Activated CD4-positive, alpha-beta T cell treated with anti-CD3 and anti-CD28 coated beads, Interleukin-2, amount 10 ng/mL, durations not matched to agents 7 days and 5 days (primary cell): ENCODE results near the gene EHD4. TPM values are rescaled to one million over a fixed set of nuclear protein-coding genes. Genes with fewer than 3 reads are reported as not detected.
A peak's percentile ranks its signal among the peaks of the same experiment; 100 is the strongest.

Experiments
- CTCF ChIA-PET: fragments of 350-600 bp; sonication (Branson Sonifier 250); formaldehyde crosslinking; loops from one replicate; lab custom pipeline; 2021; ENCODE audit warnings: antibody characterized with exemption; lab: Charles Lee
- POLR2A ChIA-PET: fragments of 350-600 bp; sonication (Branson Sonifier 250); formaldehyde crosslinking; loops from one replicate; lab custom pipeline; 2021; ENCODE audit warnings: antibody characterized with exemption; lab: Charles Lee
- DNase-seq: peaks from one replicate; pipeline ENCODE4 v3.0.0-alpha.2; 2020
- H3K27ac Mint-ChIP-seq: one replicate; pipeline ENCODE4 v1.8.0; 2021; ENCODE audit warnings: mild to moderate bottlenecking, moderate library complexity, mixed read lengths
- H3K27me3 Mint-ChIP-seq: one replicate; pipeline ENCODE4 v1.8.0; 2021; ENCODE audit warnings: mixed read lengths
- H3K36me3 Mint-ChIP-seq: one replicate; pipeline ENCODE4 v1.8.0; 2021; ENCODE audit warnings: low read depth, mixed read lengths
- H3K4me1 Mint-ChIP-seq: one replicate; pipeline ENCODE4 v1.8.0; 2021; ENCODE audit warnings: mixed read lengths
- H3K4me3 Mint-ChIP-seq: one replicate; pipeline ENCODE4 v1.8.0; 2021; ENCODE audit warnings: mild to moderate bottlenecking, moderate library complexity, mixed read lengths
- H3K9me3 Mint-ChIP-seq: one replicate; pipeline ENCODE4 v1.8.0; 2021; ENCODE audit warnings: mixed read lengths
- total RNA-seq, 2 experiments: library from RNA; stranded (reverse); gene quantifications; one replicate each; pipeline ENCODE4 v1.2.3, GENCODE V29; 2021

Gene EHD4
- total RNA-seq, 2 experiments from 2014 or later, result 14.5 TPM

DNA sequence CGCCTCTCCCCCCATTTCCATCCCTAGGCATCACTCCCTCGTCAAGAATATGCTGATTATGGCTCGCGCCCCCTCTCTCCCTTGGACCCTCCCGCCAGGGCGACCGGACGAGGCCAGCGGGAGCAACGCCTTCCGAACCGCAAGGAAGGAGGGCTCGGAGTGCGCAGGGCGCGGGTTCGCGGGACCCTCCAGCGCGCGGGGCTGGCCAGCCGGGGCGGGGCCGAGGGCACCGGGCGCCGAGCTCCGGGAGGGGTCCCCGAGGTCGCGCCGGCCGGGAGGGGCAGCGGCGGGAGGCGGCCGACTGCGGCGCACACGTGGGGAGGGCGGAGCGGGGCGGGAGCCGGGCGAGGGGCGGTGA lies 483 bp downstream of the EHD4 start:
- peak; percentile 35 for DNase-seq
- no peaks in the 10 kb centered on the region for H3K9me3 Mint-ChIP-seq
- peak overlapping the region; percentile 96 for H3K27ac Mint-ChIP-seq
- peaks cover 14% of the 10 kb centered on the region for H3K27me3 Mint-ChIP-seq
- peaks cover 4% of the 10 kb centered on the region for H3K36me3 Mint-ChIP-seq
- H3K4me1 Mint-ChIP-seq, result peaks cover 57% of the 10 kb centered on the region
- ChIA-PET CTCF (interaction anchor here (0.5 to 3.0 kb wide), 9 partner anchors 10 to 199 kb away, joined by 3 to 17 read pairs (median 5); partner anchors contain the start of gene MAPKBP1), POLR2A (interaction anchor here (1.4 to 2.2 kb wide), 2 partner anchors 31 to 35 kb away, joined by 5 to 11 read pairs; no protein-coding TSS in a partner anchor)
- peak overlapping the region; percentile 90 for H3K4me3 Mint-ChIP-seq

DNA sequence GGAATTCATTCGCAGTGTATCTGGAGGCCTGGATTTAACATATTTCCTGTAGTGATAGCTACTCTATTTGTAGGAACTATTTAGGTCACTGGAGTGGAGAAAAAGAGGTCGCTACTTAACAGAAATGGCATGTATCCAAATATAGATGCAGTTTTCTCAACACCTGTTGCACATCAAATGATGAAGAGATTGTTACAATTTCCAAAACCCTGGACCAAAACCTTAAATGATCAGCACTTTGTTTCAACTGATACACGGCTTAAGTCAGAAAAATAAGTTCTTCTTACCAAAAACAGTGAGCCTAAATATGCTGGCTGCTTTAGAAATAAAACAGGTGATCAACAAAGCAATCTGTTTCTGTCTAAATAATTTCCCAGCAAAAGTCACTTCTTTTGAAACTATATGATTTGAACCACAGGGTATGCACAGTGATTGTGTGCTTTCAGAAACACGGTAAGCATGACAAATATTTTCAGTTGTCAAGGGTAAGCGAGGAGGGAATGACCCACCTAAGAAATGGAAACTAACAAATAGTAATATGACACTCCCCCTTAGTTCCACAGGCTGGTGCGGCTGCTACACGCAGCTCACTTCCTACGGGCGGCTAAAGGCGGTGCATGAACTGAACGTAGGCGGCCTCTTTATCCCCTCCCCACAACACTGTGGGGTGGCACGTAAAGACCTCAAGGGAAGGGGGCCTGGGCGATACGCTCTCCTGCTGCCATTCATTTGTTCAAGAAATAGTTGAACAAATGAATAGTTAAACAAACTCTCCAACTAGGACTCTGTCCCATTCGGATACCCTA lies 1.1 kb downstream of the EHD4 start:
- H3K27ac Mint-ChIP-seq, result peak overlapping the region; percentile 91
- H3K27me3 Mint-ChIP-seq, result peaks cover 14% of the 10 kb centered on the region
- ChIA-PET CTCF (interaction anchor here (1.4 to 2.0 kb wide), 3 partner anchors 9 to 198 kb away, joined by 3 to 6 read pairs (median 5); no protein-coding TSS in a partner anchor), POLR2A (interaction anchor here (0.6 to 2.2 kb wide), 3 partner anchors 31 to 271 kb away, joined by 3 to 11 read pairs (median 6); no protein-coding TSS in a partner anchor)
- H3K4me1 Mint-ChIP-seq, result peaks cover 63% of the 10 kb centered on the region
- no peaks in the 10 kb centered on the region for H3K9me3 Mint-ChIP-seq
- H3K36me3 Mint-ChIP-seq, result peaks cover 4% of the 10 kb centered on the region
- DNase-seq, result peak; percentile 74
- peak overlapping the region; percentile 82 for H3K4me3 Mint-ChIP-seq

DNA sequence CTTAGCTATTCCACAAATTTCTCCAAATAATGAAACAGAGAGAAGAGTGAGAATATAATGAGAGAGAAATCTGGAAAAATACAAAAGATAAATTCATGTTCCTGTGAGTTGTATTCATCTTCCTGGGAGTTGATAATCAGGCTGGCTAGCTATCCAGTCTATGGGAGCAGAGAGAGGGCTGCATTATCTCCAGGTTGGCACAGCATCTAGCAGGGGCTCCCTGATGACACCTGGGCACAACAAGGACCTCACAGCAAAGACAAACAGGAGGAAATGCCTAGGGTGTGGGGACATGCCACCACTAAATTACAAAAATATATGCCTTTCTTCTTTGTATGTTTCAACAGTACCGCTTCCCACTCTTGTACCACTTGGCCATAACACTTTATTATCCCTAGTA lies 1.9 kb downstream of the EHD4 start:
- CTCF ChIA-PET, result interaction anchor here (0.8 to 2.0 kb wide), 6 partner anchors 9 to 198 kb away, joined by 3 to 6 read pairs (median 3); no protein-coding TSS in a partner anchor
- H3K4me1 Mint-ChIP-seq, result peaks cover 67% of the 10 kb centered on the region
- H3K36me3 Mint-ChIP-seq, result peaks cover 8% of the 10 kb centered on the region
- peak overlapping the region; percentile 91 for H3K27ac Mint-ChIP-seq
- H3K4me3 Mint-ChIP-seq, result peak overlapping the region; percentile 82
- DNase-seq, result no peak
- POLR2A ChIA-PET, result interaction anchor here (0.5 to 1.6 kb wide), 4 partner anchors 30 to 272 kb away, joined by 3 to 6 read pairs (median 4); no protein-coding TSS in a partner anchor
- H3K27me3 Mint-ChIP-seq, result peaks cover 8% of the 10 kb centered on the region
- no peaks in the 10 kb centered on the region for H3K9me3 Mint-ChIP-seq

DNA sequence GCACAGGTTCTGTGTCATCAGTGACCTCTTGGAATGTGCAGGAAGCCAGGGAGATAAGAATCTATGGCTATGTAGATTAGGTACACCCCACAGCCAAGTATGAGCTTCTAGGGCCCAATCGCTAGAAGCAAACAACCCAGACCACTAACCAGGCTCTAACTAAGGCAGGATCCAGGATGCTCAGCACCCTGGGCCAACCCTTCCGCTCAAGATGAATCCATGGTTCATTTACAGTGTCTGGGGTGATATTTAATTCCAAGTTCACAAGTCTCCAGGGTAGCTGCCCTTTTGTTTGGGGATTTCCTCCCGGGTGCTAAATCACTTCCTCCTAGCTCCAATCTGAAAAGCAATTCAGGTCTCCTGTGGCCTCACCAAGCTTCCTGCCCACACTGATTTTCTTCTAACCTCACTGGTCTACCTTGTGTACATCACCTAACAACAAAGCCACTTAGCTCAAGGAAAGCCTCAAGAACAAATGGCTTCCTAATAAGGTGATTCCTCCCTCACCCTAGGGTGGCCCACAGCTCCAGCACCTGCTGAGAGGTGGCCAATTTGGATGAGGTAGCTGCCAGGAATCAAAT lies 2.4 kb downstream of the EHD4 start:
- POLR2A ChIA-PET, result interaction anchor here (0.5 to 1.6 kb wide), 3 partner anchors 30 to 49 kb away, joined by 3 to 6 read pairs (median 5); no protein-coding TSS in a partner anchor
- CTCF ChIA-PET, result interaction anchor here (0.8 to 2.0 kb wide), 6 partner anchors 10 to 197 kb away, joined by 3 to 6 read pairs (median 3); no protein-coding TSS in a partner anchor
- Mint-ChIP-seq H3K27ac (peak overlapping the region; percentile 91), H3K4me1 (peaks cover 69% of the 10 kb centered on the region), H3K36me3 (peaks cover 8% of the 10 kb centered on the region), H3K9me3 (no peaks in the 10 kb centered on the region), H3K4me3 (peak overlapping the region; percentile 82), H3K27me3 (peaks cover 8% of the 10 kb centered on the region)
- DNase-seq, result peak; percentile 70

DNA sequence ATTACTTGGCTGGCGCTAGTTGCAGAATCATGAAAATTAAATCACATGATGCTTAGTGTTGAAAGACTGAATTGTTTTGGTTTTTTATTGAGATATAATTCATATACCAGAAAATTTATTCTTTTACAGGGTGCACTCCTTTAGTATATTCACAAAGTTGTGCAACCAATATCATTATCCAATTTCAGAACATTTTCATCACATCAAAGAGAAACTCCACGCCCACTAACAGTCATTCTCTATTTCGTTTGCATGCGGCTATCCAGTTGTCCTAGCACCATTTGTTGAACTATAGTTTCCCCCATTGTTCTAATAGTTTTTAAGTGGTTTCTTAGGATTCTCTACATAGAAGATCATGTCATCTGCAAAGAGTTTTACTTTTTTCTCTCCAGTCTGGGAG lies 3.7 kb downstream of the EHD4 start:
- Mint-ChIP-seq H3K36me3 (peaks cover 8% of the 10 kb centered on the region), H3K9me3 (no peaks in the 10 kb centered on the region), H3K27ac (no peak overlapping the region), H3K4me3 (no peak overlapping the region), H3K4me1 (peaks cover 64% of the 10 kb centered on the region), H3K27me3 (no peaks in the 10 kb centered on the region)
- ChIA-PET CTCF (interaction anchor here (0.6 to 1.9 kb wide), 4 partner anchors 14 to 1707 kb away, joined by 3 to 4 read pairs (median 3); no protein-coding TSS in a partner anchor), POLR2A (no interaction called here)
- DNase-seq, result no peak

DNA sequence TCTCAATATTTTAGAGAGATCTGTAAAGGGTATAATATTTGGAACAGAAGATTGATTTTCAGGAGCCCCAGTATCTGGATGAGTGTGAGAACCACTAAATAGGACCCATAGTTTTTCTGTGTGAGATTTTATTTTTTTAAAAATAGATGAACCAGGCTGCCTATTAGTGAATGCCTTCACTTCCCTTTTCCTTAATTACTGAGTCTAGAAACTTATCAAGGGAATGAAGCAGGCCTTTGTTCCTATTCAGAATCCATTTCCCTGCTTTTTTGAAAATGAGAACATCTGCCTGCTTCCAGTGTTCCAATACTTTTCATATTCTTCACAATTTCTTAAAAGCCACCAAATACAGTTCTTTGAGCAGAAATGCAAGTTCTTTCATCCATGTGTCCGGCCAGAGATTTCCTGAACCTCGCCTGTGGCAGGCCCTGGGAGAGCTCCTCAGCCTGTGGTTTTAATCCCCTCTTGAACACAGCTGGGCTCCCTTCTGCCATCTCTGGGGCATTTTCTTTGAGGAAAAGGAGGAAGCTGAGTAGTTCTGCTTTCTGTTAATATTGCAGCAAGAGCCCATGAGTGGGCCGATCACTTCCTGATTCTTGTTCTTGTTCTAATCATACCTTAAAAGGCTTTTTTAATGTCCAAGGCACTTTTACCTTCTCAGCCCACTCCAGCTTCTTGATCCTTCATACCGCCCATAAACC lies 4.7 kb downstream of the EHD4 start:
- peaks cover 8% of the 10 kb centered on the region for H3K36me3 Mint-ChIP-seq
- no peaks in the 10 kb centered on the region for H3K27me3 Mint-ChIP-seq
- CTCF ChIA-PET, result interaction anchor here (0.8 to 1.8 kb wide), 4 partner anchors 10 to 30 kb away, joined by 3 to 6 read pairs (median 4); no protein-coding TSS in a partner anchor
- H3K27ac Mint-ChIP-seq, result peak overlapping the region; percentile 63
- DNase-seq, result no peak
- H3K9me3 Mint-ChIP-seq, result no peaks in the 10 kb centered on the region
- no peak overlapping the region for H3K4me3 Mint-ChIP-seq
- POLR2A ChIA-PET, result no interaction called here
- H3K4me1 Mint-ChIP-seq, result peaks cover 54% of the 10 kb centered on the region

DNA sequence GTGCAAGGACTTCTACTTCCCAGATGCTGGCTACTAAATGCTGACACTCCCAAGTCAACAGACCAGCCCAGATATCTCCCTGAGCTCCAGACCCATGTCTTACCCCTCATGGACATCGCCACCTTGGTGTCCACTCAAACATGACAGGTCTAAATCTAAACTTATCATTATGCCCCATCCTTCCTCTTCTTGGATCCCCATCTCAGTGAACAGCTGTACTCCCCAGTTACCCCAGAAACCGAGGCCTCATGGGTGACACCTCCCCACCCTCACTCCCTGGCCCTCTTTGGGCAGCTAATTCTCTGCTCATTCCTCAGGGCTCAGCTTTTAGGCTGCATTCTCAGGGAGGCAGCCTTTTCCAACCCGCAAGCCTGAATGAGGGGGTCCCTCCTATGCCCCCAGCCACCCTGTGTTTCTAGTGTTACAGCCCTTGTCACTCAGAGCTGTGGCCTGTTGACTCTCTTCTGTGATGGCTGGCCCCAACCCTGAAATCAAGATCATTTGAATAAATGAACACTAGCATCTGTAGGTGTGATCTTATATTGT lies 5.4 kb downstream of the EHD4 start:
- CTCF ChIA-PET, result interaction anchor here (0.5 to 1.9 kb wide), 5 partner anchors 9 to 287 kb away, joined by 3 to 6 read pairs (median 4); partner anchors contain the start of gene MAPKBP1
- Mint-ChIP-seq H3K4me1 (peaks cover 52% of the 10 kb centered on the region), H3K27me3 (no peaks in the 10 kb centered on the region), H3K4me3 (no peak overlapping the region), H3K9me3 (no peaks in the 10 kb centered on the region), H3K27ac (peak overlapping the region; percentile 15), H3K36me3 (peaks cover 12% of the 10 kb centered on the region)
- no peak for DNase-seq
- POLR2A ChIA-PET, result no interaction called here

DNA sequence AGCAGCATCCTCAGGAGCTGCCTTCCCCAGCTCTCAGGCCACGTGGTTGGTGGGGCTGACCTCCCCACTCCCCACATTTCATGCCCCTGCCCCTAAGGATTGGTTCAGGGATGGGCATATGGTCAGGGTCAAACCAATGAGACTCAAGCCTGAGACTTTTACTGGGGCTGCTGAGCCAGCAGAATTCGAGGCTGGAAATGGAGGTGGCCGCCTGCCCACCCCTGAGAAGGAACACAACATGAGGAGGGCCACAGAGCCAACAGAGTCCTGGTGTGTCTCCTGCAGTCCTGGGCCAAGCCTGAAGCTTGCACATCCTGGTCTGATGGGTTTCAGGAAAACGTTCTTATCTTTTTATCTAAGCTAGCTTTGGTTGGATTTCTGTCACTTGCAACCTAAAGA lies 5.9 kb downstream of the EHD4 start:
- Mint-ChIP-seq H3K4me1 (peaks cover 55% of the 10 kb centered on the region), H3K9me3 (no peaks in the 10 kb centered on the region), H3K27ac (no peak overlapping the region), H3K36me3 (peaks cover 15% of the 10 kb centered on the region), H3K27me3 (no peaks in the 10 kb centered on the region), H3K4me3 (no peak overlapping the region)
- POLR2A ChIA-PET, result no interaction called here
- CTCF ChIA-PET, result interaction anchor here (0.9 to 1.9 kb wide), 5 partner anchors 8 to 192 kb away, joined by 3 to 6 read pairs (median 4); partner anchors contain the start of gene MAPKBP1
- DNase-seq, result no peak

DNA sequence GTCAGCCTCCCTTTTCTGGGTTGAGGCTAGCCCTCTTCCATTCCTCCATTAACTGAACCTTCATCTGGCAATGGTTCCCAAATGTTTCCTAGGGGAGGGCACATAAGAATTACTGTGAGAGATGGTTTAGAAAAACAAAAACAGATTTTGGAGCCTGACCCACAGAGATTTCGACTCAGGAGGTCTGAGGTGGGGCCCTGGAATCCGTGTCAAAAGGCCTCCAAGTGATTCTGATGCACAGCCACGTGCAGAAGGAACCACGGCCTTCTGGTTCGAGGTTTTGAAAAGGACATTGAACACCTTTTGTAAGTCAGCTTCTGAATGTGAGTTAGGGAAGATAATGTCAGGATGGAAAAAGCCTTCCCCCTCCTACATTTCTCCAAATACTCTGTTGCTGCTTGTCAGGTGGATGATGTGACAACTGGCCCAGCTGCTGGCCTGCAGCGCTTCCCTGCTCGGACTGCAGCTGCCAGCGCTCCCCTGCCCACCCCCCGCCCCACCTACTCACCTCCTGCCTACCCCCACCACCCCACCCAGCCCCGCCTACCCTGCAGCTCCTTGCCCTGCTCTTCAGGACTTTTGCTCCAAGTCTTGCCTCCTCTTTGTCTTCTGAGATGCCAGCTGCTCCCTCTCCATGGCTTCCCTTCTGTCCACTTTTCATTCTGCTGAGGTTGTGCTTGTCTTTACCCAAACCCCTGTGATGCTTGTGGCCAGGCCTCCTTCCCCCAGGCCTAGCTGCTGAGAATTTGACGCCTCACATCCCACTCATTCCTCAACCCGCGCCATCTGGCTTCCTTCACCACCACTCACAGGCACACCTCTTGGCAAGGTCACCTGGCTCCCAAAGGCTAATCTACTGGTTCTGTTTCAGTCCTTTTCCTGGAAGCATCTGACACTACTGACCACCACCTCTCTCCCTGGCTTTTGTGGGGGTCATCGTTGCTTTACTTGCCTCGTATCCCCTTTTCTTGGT lies 6.6 kb downstream of the EHD4 start:
- H3K4me1 Mint-ChIP-seq, result peaks cover 54% of the 10 kb centered on the region
- H3K4me3 Mint-ChIP-seq, result no peak overlapping the region
- H3K27ac Mint-ChIP-seq, result no peak overlapping the region
- POLR2A ChIA-PET, result no interaction called here
- DNase-seq, result no peak
- H3K27me3 Mint-ChIP-seq, result no peaks in the 10 kb centered on the region
- CTCF ChIA-PET, result interaction anchor here (1.0 to 1.9 kb wide), 4 partner anchors 8 to 192 kb away, joined by 3 to 6 read pairs (median 4); partner anchors contain the start of gene MAPKBP1
- peaks cover 15% of the 10 kb centered on the region for H3K36me3 Mint-ChIP-seq
- H3K9me3 Mint-ChIP-seq, result no peaks in the 10 kb centered on the region

DNA sequence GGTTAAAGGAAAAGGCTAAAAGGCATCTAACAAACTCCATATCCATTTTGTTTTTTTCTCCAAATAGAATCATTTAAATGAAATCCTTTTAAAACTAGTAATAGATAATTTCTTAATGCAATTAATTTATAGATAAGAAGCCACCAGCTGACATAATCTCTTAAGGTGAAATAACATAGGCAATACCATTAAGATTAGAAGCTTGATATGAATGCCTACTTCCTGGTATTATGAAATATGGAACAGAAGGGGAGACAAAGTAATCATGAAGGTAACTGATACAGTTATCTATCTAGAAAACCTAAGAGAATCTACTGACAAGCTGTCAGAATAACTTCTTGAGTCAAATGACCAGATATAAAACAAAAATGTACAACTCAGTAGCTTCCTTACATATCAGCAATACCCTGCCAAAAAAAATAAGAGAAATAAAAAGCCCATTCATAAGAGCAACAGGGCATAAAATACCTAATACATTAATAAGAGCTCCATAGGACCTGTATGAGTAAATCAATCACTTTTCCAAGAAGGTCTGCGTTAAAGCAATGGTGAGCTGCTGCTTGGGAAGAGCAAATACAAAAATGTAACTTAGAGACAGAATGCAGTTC lies 10.7 kb downstream of the EHD4 start:
- H3K36me3 Mint-ChIP-seq, result peaks cover 16% of the 10 kb centered on the region
- DNase-seq, result no peak
- ChIA-PET CTCF (interaction anchor here (0.9 to 1.1 kb wide), 2 partner anchors 11 to 19 kb away, joined by 3 to 4 read pairs; partner anchors contain the start of gene EHD4), POLR2A (no interaction called here)
- H3K9me3 Mint-ChIP-seq, result no peaks in the 10 kb centered on the region
- no peak overlapping the region for H3K4me3 Mint-ChIP-seq
- H3K4me1 Mint-ChIP-seq, result peaks cover 40% of the 10 kb centered on the region
- H3K27me3 Mint-ChIP-seq, result no peaks in the 10 kb centered on the region
- H3K27ac Mint-ChIP-seq, result no peak overlapping the region
